BE2C (cell line): Measurements from ENCODE around the gene DNAH6.
"Not testable (repeated sequence)": the region's sequence is repeated elsewhere in the genome, so short reads cannot be mapped to it uniquely, and the experiment has no call there.

Source experiments
- DNase-seq: peaks from one replicate; pipeline ENCODE4 v3.0.0-alpha.2; 2020
- H3K27me3 ChIP-seq: fragments of 250-450 bp; sonication (Bioruptor Pico); 2 replicates; pipeline ENCODE4 v1.5.1; 2020; ENCODE audit warnings: mild to moderate bottlenecking
- H3K36me3 ChIP-seq: fragments of 250-450 bp; sonication (Bioruptor Pico); 2 replicates; pipeline ENCODE4 v1.5.1; 2020; ENCODE audit warnings: mild to moderate bottlenecking
- H3K4me1 ChIP-seq: fragments of 250-450 bp; sonication (Bioruptor Pico); 2 replicates; pipeline ENCODE4 v1.5.1; 2020
- H3K4me3 ChIP-seq: 2 replicates; pipeline ENCODE4 v1.5.1; 2011; ENCODE audit warnings: low read depth, low read length
- H3K9me3 ChIP-seq: fragments of 250-450 bp; sonication (Bioruptor Pico); 2 replicates; pipeline ENCODE4 v1.5.1; 2020
- CTCF ChIP-seq: IDR thresholded peaks from 2 replicates; pipeline ENCODE4 v1.5.1; 2012; ENCODE audit warnings: mild to moderate bottlenecking, low read depth, low read length

DNAH6 gene

GRCh38 chr2:84858123-84858522, 341.8 kb downstream of the DNAH6 start:
- no peaks in the 10 kb centered on the region; the same call in 1 of the 2 replicates for H3K27me3 ChIP-seq

GRCh38 chr2:84858937-84859336, 342.6 kb downstream of the DNAH6 start:
- TF ChIP-seq CTCF: no peak
- no peaks in the 10 kb centered on the region; the same call in 1 of the 2 replicates for H3K27me3 ChIP-seq
- no peaks in the 10 kb centered on the region for H3K9me3 ChIP-seq
- no peaks in the 10 kb centered on the region for H3K36me3 ChIP-seq
- no peaks in the 10 kb centered on the region for H3K4me1 ChIP-seq
- DNase-seq: no peak
- H3K4me3 ChIP-seq: no peak overlapping the region

More at GRCh38 chr2:84858123-84858522, 341.8 kb downstream of the DNAH6 start:
- H3K4me3 ChIP-seq: no peak overlapping the region
- DNase-seq: no peak
- H3K4me1 ChIP-seq: no peaks in the 10 kb centered on the region
- no peak for TF ChIP-seq CTCF
- no peaks in the 10 kb centered on the region for H3K36me3 ChIP-seq
- no peaks in the 10 kb centered on the region for H3K9me3 ChIP-seq

DNA sequence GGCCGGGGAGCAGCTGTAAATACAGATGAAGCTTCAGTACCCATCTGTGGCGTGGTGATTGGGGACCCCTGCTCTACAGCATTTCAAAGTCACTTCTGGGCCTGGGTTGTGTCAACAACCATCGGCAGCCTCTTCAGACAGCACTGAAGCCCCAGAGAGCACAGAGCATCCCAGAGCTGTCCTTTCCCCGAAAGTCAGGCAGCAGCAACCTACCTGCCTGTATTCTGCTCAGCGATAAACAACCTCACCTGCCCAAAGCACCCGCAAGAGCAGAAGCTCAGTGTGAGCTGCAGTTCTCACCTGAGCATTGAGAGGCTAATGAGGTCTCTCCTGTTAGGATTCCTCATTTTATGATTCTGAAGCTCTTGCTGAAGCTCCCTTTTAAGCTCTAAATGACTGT, 345.2 kb downstream of the DNAH6 start:
- no peak for TF ChIP-seq CTCF

GRCh38 chr2:84862006-84862405, 345.7 kb downstream of the DNAH6 start:
- no peak for TF ChIP-seq CTCF
- Histone ChIP-seq H3K4me1 (no peaks in the 10 kb centered on the region), H3K4me3 (no peak overlapping the region), H3K36me3 (no peaks in the 10 kb centered on the region), H3K9me3 (no peaks in the 10 kb centered on the region), H3K27me3 (no peaks in the 10 kb centered on the region; the same call in 1 of the 2 replicates)
- no peak for DNase-seq

More for the DNA sequence above, 345.2 kb downstream of the DNAH6 start:
- Histone ChIP-seq H3K4me1 (no peaks in the 10 kb centered on the region), H3K4me3 (no peak overlapping the region), H3K36me3 (no peaks in the 10 kb centered on the region), H3K27me3 (no peaks in the 10 kb centered on the region; the same call in 1 of the 2 replicates), H3K9me3 (no peaks in the 10 kb centered on the region)
- DNase-seq: no peak

DNA sequence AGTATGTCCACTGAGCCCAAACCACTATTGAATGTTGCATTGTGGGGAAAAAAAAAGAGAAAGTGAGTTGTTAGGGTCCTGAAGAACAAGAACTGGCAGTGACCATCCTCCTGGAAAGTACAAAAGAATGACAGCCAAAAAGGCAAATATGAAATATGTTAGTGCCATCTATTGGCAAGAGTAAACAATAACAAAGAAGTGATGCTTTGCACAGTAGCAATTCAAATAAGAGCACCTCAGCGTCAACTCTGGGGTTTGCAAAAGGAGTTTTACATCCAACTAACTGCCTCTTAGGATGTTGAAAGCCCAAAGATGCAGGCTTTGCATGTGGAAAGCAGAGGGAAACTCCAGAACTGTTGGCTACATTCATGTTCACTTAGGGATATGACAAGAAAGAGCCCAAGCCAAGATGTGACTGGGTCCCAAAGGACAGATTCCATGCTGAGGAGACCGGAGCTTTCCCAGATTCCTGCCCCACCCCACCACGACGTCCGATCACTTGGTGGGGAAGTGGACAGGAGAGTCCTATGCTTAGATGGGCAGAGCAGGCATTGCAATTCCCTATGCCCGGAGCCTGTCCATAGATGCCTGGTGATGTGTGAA, 349.0 kb downstream of the DNAH6 start:
- DNase-seq: no peak
- H3K4me3 ChIP-seq: no peak overlapping the region
- H3K4me1 ChIP-seq: no peaks in the 10 kb centered on the region
- no peaks in the 10 kb centered on the region; the same call in 1 of the 2 replicates for H3K27me3 ChIP-seq
- H3K36me3 ChIP-seq: no peaks in the 10 kb centered on the region
- TF ChIP-seq CTCF: peak; percentile 24
- no peaks in the 10 kb centered on the region for H3K9me3 ChIP-seq

- H3K9me3 ChIP-seq: no peaks in the 10 kb centered on the region
- no peaks in the 10 kb centered on the region for H3K4me1 ChIP-seq
These were observed 349.8 kb downstream of the DNAH6 start for GRCh38 chr2:84866122-84866521.

DNA sequence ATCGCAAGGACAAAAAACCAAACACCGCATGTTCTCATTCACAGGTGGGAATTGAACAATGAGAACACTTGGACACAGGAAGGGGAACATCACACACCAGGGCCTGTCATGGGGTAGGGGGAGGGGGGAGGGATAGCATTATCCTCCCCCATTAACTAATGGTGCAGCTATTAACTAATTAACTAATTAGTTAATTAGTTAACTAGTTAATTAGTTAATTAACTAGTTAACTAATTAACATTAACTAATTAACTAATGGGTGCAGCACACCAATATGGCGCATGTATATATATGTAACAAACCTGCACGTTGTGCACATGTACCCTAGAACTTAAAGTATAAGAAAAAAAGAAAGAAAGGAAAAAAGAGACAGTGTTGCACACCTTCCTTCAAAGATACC, 352.0 kb downstream of the DNAH6 start:
- H3K4me1 ChIP-seq, H3K27me3 ChIP-seq, H3K4me3 ChIP-seq, H3K9me3 ChIP-seq, DNase-seq, H3K36me3 ChIP-seq: not testable (repeated sequence)

More at GRCh38 chr2:84866122-84866521, 349.8 kb downstream of the DNAH6 start:
- DNase-seq: no peak
- Histone ChIP-seq H3K36me3 (no peaks in the 10 kb centered on the region), H3K27me3 (no peaks in the 10 kb centered on the region), H3K4me3 (no peak overlapping the region)
- TF ChIP-seq CTCF: no peak
